ENCODE measurements around the gene ZNF830. TPM values are rescaled to one million over a fixed set of nuclear protein-coding genes. Genes with fewer than 3 reads are reported as not detected.

ZNF830 gene
- total and polyA plus RNA-seq, 10 of the 15 experiments (the other 5 are each of a cell fraction or from before 2014, with no cell fraction given) = 9.7 to 18.5 (median 15.1) TPM

- TF ChIP-seq ATF2 (IDR thresholded peaks at IDR 0.05; ENCODE audit: low read length) (peak; percentile 14; the same call in 1 of the 2 replicates), SP1 (IDR thresholded peaks at IDR 0.05; ENCODE audit: low read depth, low read length) (peak; percentile 52), RAD21 (IDR thresholded peaks at IDR 0.05; ENCODE audit: insufficient read depth, low read depth, low read length) (no peak), MTA2 (IDR thresholded peaks at IDR 0.05; ENCODE audit: low read depth) (no peak), TARDBP (IDR thresholded peaks at IDR 0.05; ENCODE audit: borderline replicate concordance) (no peak), ZNF24 (IDR thresholded peaks at IDR 0.05) (0 out of 2 replicates have a peak, but pooled peaks have one; percentile 9), IRF3 (IDR thresholded peaks at IDR 0.05) (no peak), RFX5 (IDR thresholded peaks at IDR 0.05; ENCODE audit: low read depth, low read length) (no peak), NRF1 (conservative IDR thresholded peaks at IDR 0.05; ENCODE audit: low read depth, low read length) (no peak), HCFC1 (IDR thresholded peaks at IDR 0.05; ENCODE audit: low read length) (peak; percentile 80), MTA3 (IDR thresholded peaks at IDR 0.05; ENCODE audit: borderline replicate concordance, low read length) (no peak), NR2F1 (conservative IDR thresholded peaks at IDR 0.05) (0 out of 2 replicates have a peak, but pooled peaks have one; percentile 14), FOS (IDR thresholded peaks at IDR 0.05; ENCODE audit: borderline replicate concordance, extremely low read depth, insufficient read length) (no peak), ZBTB11 (CRISPR knock-in tag; IDR thresholded peaks at IDR 0.05) (no peak), POLR2A (IDR thresholded peaks at IDR 0.05; ENCODE audit: low read depth, low read length) (peak; percentile 98), E2F4 (IDR thresholded peaks at IDR 0.05; ENCODE audit: low read depth, low read length) (no peak), RAD51 (IDR thresholded peaks at IDR 0.05) (no peak), RBBP5 (conservative IDR thresholded peaks at IDR 0.05) (no peak), REST (IDR thresholded peaks at IDR 0.05; ENCODE audit: low read depth, low read length) (no peak), POU2F2 (IDR thresholded peaks at IDR 0.05; ENCODE audit: borderline replicate concordance, low read depth, low read length) (peak; percentile 89), IRF4 (IDR thresholded peaks at IDR 0.05; ENCODE audit: low read depth, low read length) (peak; percentile 68)
Measured at GRCh38 chr17:34961093-34961911, at the start of gene ZNF830, which contains the start of gene CCT6B (continued).
